Thyroid gland (tissue), 4 donors: ENCODE measurements around the gene UTP4.

Experiments
- POLR2A ChIP-seq, 2 donors: fragments of 450-650 bp; IDR thresholded peaks; one replicate each; pipeline ENCODE4 v1.6.1; 2017; ENCODE audit warnings: antibody characterized with exemption in 2 of 2, mild to moderate bottlenecking in 2 of 2, moderate library complexity in 1 of 2
- TF ChIP-seq, protein P1 (sequence below), 6 experiments: fragments of 200-600 bp in 3 of 6; fragments of 450-650 bp in 3 of 6; sonication (generic) in 3 of 6; IDR thresholded peaks; one replicate each; pipeline ENCODE4 v1.5.1; 2016 to 2019; ENCODE audit warnings: antibody characterized with exemption in 6 of 6, mild to moderate bottlenecking in 2 of 6, inconsistent platforms in 1 of 6, moderate library complexity in 1 of 6

- TF ChIP-seq, protein P1, sequence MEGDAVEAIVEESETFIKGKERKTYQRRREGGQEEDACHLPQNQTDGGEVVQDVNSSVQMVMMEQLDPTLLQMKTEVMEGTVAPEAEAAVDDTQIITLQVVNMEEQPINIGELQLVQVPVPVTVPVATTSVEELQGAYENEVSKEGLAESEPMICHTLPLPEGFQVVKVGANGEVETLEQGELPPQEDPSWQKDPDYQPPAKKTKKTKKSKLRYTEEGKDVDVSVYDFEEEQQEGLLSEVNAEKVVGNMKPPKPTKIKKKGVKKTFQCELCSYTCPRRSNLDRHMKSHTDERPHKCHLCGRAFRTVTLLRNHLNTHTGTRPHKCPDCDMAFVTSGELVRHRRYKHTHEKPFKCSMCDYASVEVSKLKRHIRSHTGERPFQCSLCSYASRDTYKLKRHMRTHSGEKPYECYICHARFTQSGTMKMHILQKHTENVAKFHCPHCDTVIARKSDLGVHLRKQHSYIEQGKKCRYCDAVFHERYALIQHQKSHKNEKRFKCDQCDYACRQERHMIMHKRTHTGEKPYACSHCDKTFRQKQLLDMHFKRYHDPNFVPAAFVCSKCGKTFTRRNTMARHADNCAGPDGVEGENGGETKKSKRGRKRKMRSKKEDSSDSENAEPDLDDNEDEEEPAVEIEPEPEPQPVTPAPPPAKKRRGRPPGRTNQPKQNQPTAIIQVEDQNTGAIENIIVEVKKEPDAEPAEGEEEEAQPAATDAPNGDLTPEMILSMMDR (IDR thresholded peaks at IDR 0.05), result no peak
- TF ChIP-seq POLR2A (IDR thresholded peaks at IDR 0.05), result peak in 1 of 2 donors; percentile 73
These were observed 39.1 kb downstream of the UTP4 start for GRCh38 chr16:69171325-69172084.
